ENCODE data around the gene ARHGAP27. TPM values are rescaled to one million over a fixed set of nuclear protein-coding genes. Genes with fewer than 3 reads are reported as not detected.

Gene ARHGAP27
- total RNA-seq, 1 donor from 2014 or later, result 10.0 TPM

- Mint-ChIP-seq H3K36me3 (ENCODE audit: low read depth, unreplicated experiment) (peaks cover 6% of the 10 kb centered on the region), H3K9me3 (ENCODE audit: unreplicated experiment) (no peaks in the 10 kb centered on the region), H3K27ac (ENCODE audit: unreplicated experiment) (no peak overlapping the region), H3K4me3 (ENCODE audit: unreplicated experiment) (no peak overlapping the region), H3K4me1 (ENCODE audit: low read depth, unreplicated experiment) (peaks cover 23% of the 10 kb centered on the region), H3K27me3 (ENCODE audit: low read depth, unreplicated experiment) (no peaks in the 10 kb centered on the region)
- no peaks in the 10 kb centered on the region for H3K9me3 ChIP-seq (ENCODE audit: insufficient read depth, low read depth, low read length)
- H3K4me1 ChIP-seq (ENCODE audit: insufficient read depth, low read length), result peaks cover 18% of the 10 kb centered on the region
- no peaks in the 10 kb centered on the region for H3K27me3 ChIP-seq (ENCODE audit: insufficient read depth, low read length)
- peaks cover 7% of the 10 kb centered on the region for H4K20me1 ChIP-seq (ENCODE audit: insufficient read depth, low read length)
- no peak overlapping the region for H3K27ac ChIP-seq (ENCODE audit: low read depth, low read length)
- TF ChIP-seq CTCF (IDR thresholded peaks at IDR 0.05; ENCODE audit: insufficient read depth, low read depth, low read length), result no peak
- TF ChIP-seq EZH2 (IDR thresholded peaks at IDR 0.05; ENCODE audit: insufficient read depth, low read length), result no peak
- H3K9ac ChIP-seq (ENCODE audit: low read length), result no peak overlapping the region
- DNase-seq (ENCODE audit: low read depth), result no peak
- no peak for FAIRE-seq
- H3K4me3 ChIP-seq (ENCODE audit: insufficient read depth, low read depth, low read length), result no peak overlapping the region
- no peak overlapping the region for H2AFZ ChIP-seq (ENCODE audit: low read depth, low read length)
- H3K79me2 ChIP-seq (ENCODE audit: insufficient read depth, low read length), result no peaks in the 10 kb centered on the region
- no peaks in the 10 kb centered on the region for H3K36me3 ChIP-seq (ENCODE audit: insufficient read depth, low read length)
- H3K4me2 ChIP-seq (ENCODE audit: low read length), result no peak overlapping the region
These were observed 6.4 kb upstream of the ARHGAP27 start for GRCh38 chr17:45438931-45439610.

- Histone ChIP-seq H2AFZ (ENCODE audit: low read depth, low read length) (no peak overlapping the region), H3K27me3 (ENCODE audit: insufficient read depth, low read length) (no peaks in the 10 kb centered on the region), H3K27ac (ENCODE audit: low read depth, low read length) (no peak overlapping the region), H3K9ac (ENCODE audit: low read length) (no peak overlapping the region), H3K9me3 (ENCODE audit: insufficient read depth, low read depth, low read length) (no peaks in the 10 kb centered on the region), H3K4me3 (ENCODE audit: insufficient read depth, low read depth, low read length) (no peak overlapping the region), H3K36me3 (ENCODE audit: insufficient read depth, low read length) (no peaks in the 10 kb centered on the region), H3K79me2 (ENCODE audit: insufficient read depth, low read length) (no peaks in the 10 kb centered on the region), H3K4me1 (ENCODE audit: insufficient read depth, low read length) (peaks cover 18% of the 10 kb centered on the region), H3K4me2 (ENCODE audit: low read length) (no peak overlapping the region), H4K20me1 (ENCODE audit: insufficient read depth, low read length) (peaks cover 7% of the 10 kb centered on the region)
- Mint-ChIP-seq H3K27ac (ENCODE audit: unreplicated experiment) (no peak overlapping the region), H3K36me3 (ENCODE audit: low read depth, unreplicated experiment) (peaks cover 6% of the 10 kb centered on the region), H3K9me3 (ENCODE audit: unreplicated experiment) (no peaks in the 10 kb centered on the region), H3K4me1 (ENCODE audit: low read depth, unreplicated experiment) (peaks cover 23% of the 10 kb centered on the region), H3K27me3 (ENCODE audit: low read depth, unreplicated experiment) (no peaks in the 10 kb centered on the region), H3K4me3 (ENCODE audit: unreplicated experiment) (no peak overlapping the region)
- TF ChIP-seq CTCF (IDR thresholded peaks at IDR 0.05; ENCODE audit: insufficient read depth, low read depth, low read length), result no peak
- no peak for TF ChIP-seq EZH2 (IDR thresholded peaks at IDR 0.05; ENCODE audit: insufficient read depth, low read length)
- DNase-seq (ENCODE audit: low read depth) (no peak), FAIRE-seq (no peak)
These were observed 5.0 kb upstream of the ARHGAP27 start for GRCh38 chr17:45437465-45438283.
